B cell (primary cell): ENCODE results near the gene RNF217. TPM values are rescaled to one million over a fixed set of nuclear protein-coding genes. Genes with fewer than 3 reads are reported as not detected.

Experiments
- ATAC-seq: fragments of 200-7000 bp; cut with Tn5 transposase; one replicate; pipeline ENCODE4 v1.10.0; 2021; ENCODE audit warnings: low read depth, mild to moderate bottlenecking, moderate number of reproducible peaks, moderate library complexity
- CTCF ChIA-PET: fragments of 350-600 bp; sonication (Branson Sonifier 250); formaldehyde crosslinking; loops from one replicate; lab custom pipeline; 2021; ENCODE audit warnings: antibody characterized with exemption, inconsistent platforms; lab: Charles Lee
- POLR2A ChIA-PET: fragments of 350-600 bp; sonication (Branson Sonifier 250); formaldehyde crosslinking; loops from one replicate; lab custom pipeline; 2021; ENCODE audit warnings: antibody characterized with exemption; lab: Charles Lee
- DNase-seq: peaks from one replicate; pipeline ENCODE4 v3.0.0; 2013
- H2AFZ ChIP-seq: 2 replicates; pipeline ENCODE4 v1.6.1; 2012; ENCODE audit warnings: mild to moderate bottlenecking, low read depth, low read length; ENCODE audit not compliant: insufficient read depth, poor library complexity, severe bottlenecking
- H3K27ac ChIP-seq, 2 donors: 1 replicate in 1 of 2; 2 replicates in 1 of 2; pipeline ENCODE4 v1.5.1; 2012 to 2013; ENCODE audit warnings: low read length in 2 of 2, mild to moderate bottlenecking in 2 of 2, moderate library complexity in 1 of 2
- H3K27me3 ChIP-seq, 4 experiments: fragments of 200-600 bp in 1 of 4; sonication (generic) in 1 of 4; replicated peaks in 1 of 4; 1 replicate in 2 of 4; 2 replicates in 2 of 4; pipeline versions ENCODE4 v1.6.1 to v1.7.0; 2013 to 2016; ENCODE audit warnings: low read length in 3 of 4, mild to moderate bottlenecking in 2 of 4, mixed read lengths in 1 of 4, moderate library complexity in 1 of 4; ENCODE audit not compliant: insufficient read depth in 4 of 4, control insufficient read depth in 3 of 4; ENCODE audit errors: control extremely low read depth in 1 of 4
- H3K36me3 ChIP-seq, 2 experiments: replicated peaks in 1 of 2; 1 replicate in 1 of 2; 2 replicates in 1 of 2; pipeline versions ENCODE4 v1.6.1 to v1.7.1; 2013; ENCODE audit warnings: low read length in 1 of 2; ENCODE audit not compliant: insufficient read depth in 2 of 2, control insufficient read depth in 1 of 2; ENCODE audit errors: control extremely low read depth in 1 of 2, extremely low read depth in 1 of 2
- H3K4me1 ChIP-seq, 2 donors: fragments of 200-600 bp in 1 of 2; sonication (generic) in 1 of 2; 1 replicate in 1 of 2; 2 replicates in 1 of 2; pipeline versions ENCODE4 v1.5.1 to v1.6.1; 2013 to 2017; ENCODE audit warnings: low read length in 2 of 2; ENCODE audit not compliant: control insufficient read depth in 2 of 2, insufficient read depth in 2 of 2
- H3K4me2 ChIP-seq: replicated peaks from 2 replicates; pipeline ENCODE3; 2012; ENCODE audit warnings: mild to moderate bottlenecking, low read depth, low read length; ENCODE audit not compliant: poor library complexity, severe bottlenecking
- H3K4me3 ChIP-seq, 5 experiments: fragments of 200-600 bp in 1 of 5; sonication (generic) in 1 of 5; 1 replicate in 3 of 5; 2 replicates in 2 of 5; pipeline versions ENCODE4 v1.5.1 to v1.7.0; 2011 to 2016; ENCODE audit warnings: low read length in 4 of 5, mild to moderate bottlenecking in 4 of 5, low read depth in 2 of 5, control low read depth in 1 of 5, moderate library complexity in 1 of 5; ENCODE audit not compliant: insufficient read depth in 1 of 5; ENCODE audit errors: control extremely low read depth in 1 of 5, extremely low read depth in 1 of 5
- H3K79me2 ChIP-seq: fragments of 200-600 bp; sonication (generic); one replicate; pipeline ENCODE4 v1.6.0; 2016; ENCODE audit warnings: low read length; ENCODE audit not compliant: control insufficient read depth, insufficient read depth
- H3K9ac ChIP-seq: fragments of 200-600 bp; sonication (generic); 2 replicates; pipeline ENCODE4 v1.6.1; 2017; ENCODE audit warnings: mild to moderate bottlenecking, low read length, moderate library complexity
- H3K9me3 ChIP-seq, 3 donors: one replicate each; pipeline versions ENCODE4 v1.6.1 to v1.7.1; 2013; ENCODE audit warnings: low read length in 2 of 3; ENCODE audit not compliant: control insufficient read depth in 2 of 3, insufficient read depth in 1 of 3; ENCODE audit errors: control extremely low read depth in 1 of 3
- H4K20me1 ChIP-seq: 2 replicates; pipeline ENCODE4 v1.6.0; 2012; ENCODE audit warnings: mild to moderate bottlenecking, low read length; ENCODE audit not compliant: insufficient read depth, control insufficient read depth, poor library complexity, severe bottlenecking
- H3K27ac Mint-ChIP-seq: one replicate; pipeline ENCODE4 v1.8.0; 2021; ENCODE audit warnings: mixed read lengths
- H3K27me3 Mint-ChIP-seq: one replicate; pipeline ENCODE4 v1.8.0; 2021; ENCODE audit warnings: mixed read lengths
- H3K4me1 Mint-ChIP-seq: one replicate; pipeline ENCODE4 v1.8.0; 2021; ENCODE audit warnings: mixed read lengths
- H3K4me3 Mint-ChIP-seq: one replicate; pipeline ENCODE4 v1.8.0; 2021; ENCODE audit warnings: mixed read lengths
- H3K9me3 Mint-ChIP-seq: one replicate; pipeline ENCODE4 v1.8.0; 2022; ENCODE audit warnings: mixed read lengths; ENCODE audit not compliant: insufficient read depth
- CTCF ChIP-seq: fragments of 200-600 bp; IDR thresholded peaks from one replicate; pipeline ENCODE4 v1.8.0; 2022; ENCODE audit warnings: antibody characterized with exemption, mild to moderate bottlenecking
- EZH2 ChIP-seq: IDR thresholded peaks from 2 replicates; pipeline ENCODE4 v1.6.1; 2012; ENCODE audit warnings: borderline replicate concordance, low read depth, mild to moderate bottlenecking, moderate library complexity, low read length; ENCODE audit not compliant: insufficient read depth, poor library complexity, severe bottlenecking
- WGBS: methylation state at CpG from one replicate; pipeline ENCODE4 v1.1.5; 2013; ENCODE audit warnings: missing lambda C conversion rate; ENCODE audit not compliant: insufficient coverage; 5-methylcytosine and 5-hydroxymethylcytosine counted together
- intact Hi-C: fragments of 100-400 bp; cut with micrococcal nuclease; formaldehyde crosslinking; loops from one replicate; pipeline ENCODE4 v1.10.0; 2022
- polyA plus RNA-seq: library from polyadenylated mRNA; depleted of rRNA; stranded (reverse); fragments of >200 nt; gene quantifications from 2 replicates; pipeline ENCODE4 v1.2.3, GENCODE V29; 2012
- total RNA-seq, 2 donors: library from RNA; stranded (reverse); fragments of 120-200 nt in 1 of 2; gene quantifications; 1 replicate in 1 of 2; 2 replicates in 1 of 2; pipeline versions ENCODE4 v1.2.3 to v1.2.4, GENCODE V29; 2013 to 2022

The RNF217 gene
- total and polyA plus RNA-seq, 2 donors (not counting 1 experiment from before 2014, with no cell fraction given) = 0.03 TPM; not detected in 1

- Histone ChIP-seq H3K27me3 (no peaks in the 10 kb centered on the region), H3K36me3 (no peaks in the 10 kb centered on the region), H3K79me2 (no peaks in the 10 kb centered on the region), H3K4me2 (no peak overlapping the region), H3K4me1 (no peaks in the 10 kb centered on the region), H3K9ac (no peak overlapping the region), H2AFZ (no peak overlapping the region), H3K4me3 (no peak overlapping the region), H3K9me3 (no peaks in the 10 kb centered on the region), H3K27ac (no peak overlapping the region), H4K20me1 (no peaks in the 10 kb centered on the region)
- Mint-ChIP-seq H3K27ac (no peak overlapping the region), H3K9me3 (no peaks in the 10 kb centered on the region), H3K4me3 (no peak overlapping the region), H3K4me1 (no peaks in the 10 kb centered on the region), H3K27me3 (no peaks in the 10 kb centered on the region)
- intact Hi-C loops = no loop called here
- ChIA-PET POLR2A (no interaction called here), CTCF (no interaction called here)
- ATAC-seq (no peak), DNase-seq (no peak)
- TF ChIP-seq CTCF (no peak), EZH2 (no peak)
- no CpG with 5 or more reads among the region's 3 CpGs for WGBS
Measured at GRCh38 chr6:125044066-125044465, 81.8 kb downstream of the RNF217 start.

- Histone ChIP-seq H3K9me3 (no peaks in the 10 kb centered on the region), H3K79me2 (no peaks in the 10 kb centered on the region), H3K27me3 (no peaks in the 10 kb centered on the region), H2AFZ (no peak overlapping the region), H3K27ac (no peak overlapping the region), H3K9ac (no peak overlapping the region), H4K20me1 (no peaks in the 10 kb centered on the region), H3K36me3 (no peaks in the 10 kb centered on the region), H3K4me1 (no peaks in the 10 kb centered on the region), H3K4me2 (no peak overlapping the region), H3K4me3 (no peak overlapping the region)
- Mint-ChIP-seq H3K27me3 (no peaks in the 10 kb centered on the region), H3K4me3 (no peak overlapping the region), H3K4me1 (no peaks in the 10 kb centered on the region), H3K9me3 (no peaks in the 10 kb centered on the region), H3K27ac (no peak overlapping the region)
- POLR2A ChIA-PET = no interaction called here
- ATAC-seq (no peak), DNase-seq (no peak)
- CTCF ChIA-PET = no interaction called here
- TF ChIP-seq CTCF (no peak), EZH2 (no peak)
- 67% methylated on average over 1 of the region's 2 CpGs for WGBS
- intact Hi-C loops = no loop called here
Measured at GRCh38 chr6:125044667-125045066, 82.4 kb downstream of the RNF217 start.
